Keratinocyte (primary cell): Measurements from ENCODE around the gene AK9. TPM values are rescaled to one million over a fixed set of nuclear protein-coding genes. Genes with fewer than 3 reads are reported as not detected.
A peak's percentile ranks its signal among the peaks of the same experiment; 100 is the strongest.

Experiments used
- DNase-seq: peaks from one replicate; pipeline ENCODE4 v3.0.0-alpha.2; 2011; ENCODE audit warnings: low read depth, missing footprints, low spot score
- FAIRE-seq: peaks from 2 replicates; lab custom pipeline; 2011; peaks lifted over from hg19 to GRCh38; lab: Jason Lieb, UNC
- H2AFZ ChIP-seq: 2 replicates; pipeline ENCODE4 v1.6.0; 2012; ENCODE audit warnings: low read length, control low read depth, inconsistent platforms; ENCODE audit not compliant: control insufficient read depth
- H3K27ac ChIP-seq: 2 replicates; pipeline ENCODE4 v1.5.1; 2011; ENCODE audit warnings: low read length; ENCODE audit not compliant: control insufficient read depth, insufficient read depth
- H3K27me3 ChIP-seq: 3 replicates; pipeline ENCODE4 v1.6.0; 2011; ENCODE audit warnings: low read length; ENCODE audit not compliant: control insufficient read depth, insufficient read depth; ENCODE audit errors: extremely low read depth
- H3K36me3 ChIP-seq, 2 experiments: 2 replicates in 1 of 2; 3 replicates in 1 of 2; pipeline ENCODE4 v1.5.1; 2011; ENCODE audit warnings: low read length in 2 of 2, mild to moderate bottlenecking in 1 of 2; ENCODE audit not compliant: control insufficient read depth in 2 of 2, insufficient read depth in 2 of 2; ENCODE audit errors: extremely low read depth in 1 of 2
- H3K4me1 ChIP-seq: 3 replicates; pipeline ENCODE4 v1.5.1; 2011; ENCODE audit warnings: low read length; ENCODE audit not compliant: control insufficient read depth, insufficient read depth; ENCODE audit errors: extremely low read depth
- H3K4me2 ChIP-seq: 3 replicates; pipeline ENCODE4 v1.6.0; 2011; ENCODE audit warnings: low read depth, low read length; ENCODE audit not compliant: control insufficient read depth, insufficient read depth; ENCODE audit errors: extremely low read depth
- H3K4me3 ChIP-seq, 3 experiments: fragments of 200-600 bp in 1 of 3; sonication (generic) in 1 of 3; 2 replicates in 2 of 3; 3 replicates in 1 of 3; pipeline ENCODE4 v1.5.1; 2011 to 2016; ENCODE audit warnings: low read length in 3 of 3, mild to moderate bottlenecking in 3 of 3, control low read depth in 2 of 3, inconsistent platforms in 1 of 3, low read depth in 1 of 3, mixed read lengths in 1 of 3, mixed run types in 1 of 3, moderate library complexity in 1 of 3; ENCODE audit not compliant: control insufficient read depth in 2 of 3, insufficient read depth in 2 of 3; ENCODE audit errors: extremely low read depth in 1 of 3
- H3K79me2 ChIP-seq: 2 replicates; pipeline ENCODE4 v1.6.0; 2012; ENCODE audit warnings: low read length; ENCODE audit not compliant: control insufficient read depth, insufficient read depth
- H3K9ac ChIP-seq: 3 replicates; pipeline ENCODE4 v1.6.0; 2011; ENCODE audit warnings: low read length; ENCODE audit not compliant: control insufficient read depth, insufficient read depth; ENCODE audit errors: extremely low read depth
- H3K9me1 ChIP-seq: 3 replicates; pipeline ENCODE4 v1.6.0; 2011; ENCODE audit warnings: low read length; ENCODE audit not compliant: control insufficient read depth, insufficient read depth; ENCODE audit errors: extremely low read depth
- H3K9me3 ChIP-seq: 2 replicates; pipeline ENCODE4 v1.5.1; 2012; ENCODE audit warnings: low read depth, low read length; ENCODE audit not compliant: control insufficient read depth
- H4K20me1 ChIP-seq: 3 replicates; pipeline ENCODE4 v1.6.0; 2011; ENCODE audit warnings: low read length; ENCODE audit not compliant: control insufficient read depth, insufficient read depth; ENCODE audit errors: extremely low read depth
- EZH2 ChIP-seq: IDR thresholded peaks from one replicate; pipeline ENCODE4 v1.6.1; 2012; ENCODE audit warnings: inconsistent platforms, mild to moderate bottlenecking, low read length, moderate library complexity
- dilution Hi-C: fragments of 300-500 bp; cut with MboI; formaldehyde crosslinking; loops from one replicate; pipeline ENCODE4 v1.7.0; 2020; ENCODE audit warnings: low sequenced_read_pairs; ENCODE audit not compliant: extremely low pct_ligation_motif_present
- polyA plus RNA-seq, 5 experiments: library from polyadenylated mRNA; depleted of rRNA in 3 of 5; stranded (reverse) in 3 of 5; stranded (forward) in 1 of 5; unstranded in 1 of 5; fragments of >200 nt; gene quantifications; 1 replicate in 1 of 5; 2 replicates in 3 of 5; 3 replicates in 1 of 5; pipeline versions ENCODE4 v1.2.1 to v1.2.3, GENCODE V29; 2011 to 2012; ENCODE audit warnings: missing spikeins in 2 of 5, low read depth in 1 of 5, low replicate concordance in 1 of 5
- TF ChIP-seq, protein P1 (sequence below), 3 experiments: IDR thresholded peaks in 1 of 3; conservative IDR thresholded peaks in 1 of 3; optimal IDR thresholded peaks in 1 of 3; 2 replicates in 2 of 3; 3 replicates in 1 of 3; pipeline versions ENCODE3 to v1.5.1; 2011; ENCODE audit warnings: low read length in 3 of 3, mild to moderate bottlenecking in 3 of 3, moderate library complexity in 2 of 3, control low read depth in 1 of 3, inconsistent platforms in 1 of 3; ENCODE audit not compliant: insufficient read depth in 2 of 3; ENCODE audit errors: extremely low read depth in 1 of 3

AK9 gene
- polyA plus RNA-seq, 1 donor (not counting 4 experiments of a cell fraction or from before 2014, with no cell fraction given): 1.8 TPM

DNA sequence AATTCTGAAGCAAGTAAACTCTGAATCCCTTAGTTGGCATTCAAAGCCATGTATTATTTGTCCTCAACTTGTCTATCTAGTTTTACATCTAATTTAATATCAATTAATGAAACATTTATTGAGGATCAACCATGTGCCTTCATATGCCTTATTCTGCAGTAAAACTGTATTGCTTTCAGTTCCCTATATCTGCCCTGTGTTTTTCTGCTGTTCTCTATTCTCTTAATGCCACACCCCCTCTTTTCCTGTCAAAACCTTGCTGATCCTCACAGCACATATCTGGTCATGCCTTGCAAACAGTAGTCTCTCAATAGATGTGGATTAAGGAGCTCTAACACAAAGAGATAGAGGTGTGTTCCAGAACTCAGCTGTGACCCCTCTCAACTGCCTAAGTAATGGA, 2.1 kb upstream of the AK9 start:
- Histone ChIP-seq H3K79me2 (no peaks in the 10 kb centered on the region), H3K4me1 (peaks cover 5% of the 10 kb centered on the region), H3K36me3 (no peaks in the 10 kb centered on the region), H3K4me2 (no peak overlapping the region), H3K27ac (no peak overlapping the region), H3K27me3 (no peaks in the 10 kb centered on the region), H3K9me1 (no peaks in the 10 kb centered on the region), H3K9ac (no peak overlapping the region), H3K9me3 (no peaks in the 10 kb centered on the region), H2AFZ (no peak overlapping the region), H4K20me1 (no peaks in the 10 kb centered on the region), H3K4me3 (no peak overlapping the region)
- DNase-seq (no peak), FAIRE-seq (no peak)
- dilution Hi-C loops: no loop called here
- TF ChIP-seq, protein P1, sequence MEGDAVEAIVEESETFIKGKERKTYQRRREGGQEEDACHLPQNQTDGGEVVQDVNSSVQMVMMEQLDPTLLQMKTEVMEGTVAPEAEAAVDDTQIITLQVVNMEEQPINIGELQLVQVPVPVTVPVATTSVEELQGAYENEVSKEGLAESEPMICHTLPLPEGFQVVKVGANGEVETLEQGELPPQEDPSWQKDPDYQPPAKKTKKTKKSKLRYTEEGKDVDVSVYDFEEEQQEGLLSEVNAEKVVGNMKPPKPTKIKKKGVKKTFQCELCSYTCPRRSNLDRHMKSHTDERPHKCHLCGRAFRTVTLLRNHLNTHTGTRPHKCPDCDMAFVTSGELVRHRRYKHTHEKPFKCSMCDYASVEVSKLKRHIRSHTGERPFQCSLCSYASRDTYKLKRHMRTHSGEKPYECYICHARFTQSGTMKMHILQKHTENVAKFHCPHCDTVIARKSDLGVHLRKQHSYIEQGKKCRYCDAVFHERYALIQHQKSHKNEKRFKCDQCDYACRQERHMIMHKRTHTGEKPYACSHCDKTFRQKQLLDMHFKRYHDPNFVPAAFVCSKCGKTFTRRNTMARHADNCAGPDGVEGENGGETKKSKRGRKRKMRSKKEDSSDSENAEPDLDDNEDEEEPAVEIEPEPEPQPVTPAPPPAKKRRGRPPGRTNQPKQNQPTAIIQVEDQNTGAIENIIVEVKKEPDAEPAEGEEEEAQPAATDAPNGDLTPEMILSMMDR (optimal IDR thresholded peaks at IDR 0.05 in 1 of 3, IDR thresholded peaks at IDR 0.05 in 1 of 3, conservative IDR thresholded peaks at IDR 0.05 in 1 of 3; ENCODE audit: extremely low read depth in 1 of 3, insufficient read depth in 2 of 3, low read length in 3 of 3): no peak
- TF ChIP-seq EZH2: no peak

DNA sequence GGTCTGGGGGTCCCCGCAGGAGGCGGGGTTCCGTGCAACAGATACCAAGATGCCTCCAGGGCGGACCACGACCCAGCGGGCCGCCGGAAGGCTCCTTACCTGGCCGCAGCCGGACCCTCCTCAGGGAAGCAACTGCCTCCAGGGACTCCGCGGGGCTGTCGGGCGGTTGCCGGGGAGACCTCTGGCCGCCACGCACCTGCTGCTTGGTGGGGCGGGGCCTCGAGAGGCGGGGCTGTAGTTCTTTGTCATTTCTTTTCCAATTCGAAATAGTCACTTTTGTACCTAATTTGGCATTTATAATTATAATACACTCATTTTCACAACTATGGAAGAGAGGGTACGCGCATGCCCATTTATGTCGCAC, 647 bp downstream of the AK9 start:
- no peak for TF ChIP-seq EZH2
- TF ChIP-seq, protein P1 (optimal IDR thresholded peaks at IDR 0.05 in 1 of 3, IDR thresholded peaks at IDR 0.05 in 1 of 3, conservative IDR thresholded peaks at IDR 0.05 in 1 of 3; ENCODE audit: extremely low read depth in 1 of 3, insufficient read depth in 2 of 3, low read length in 3 of 3): no peak
- no peak for DNase-seq

More for the DNA sequence above, 647 bp downstream of the AK9 start:
- Histone ChIP-seq H3K27ac (peak overlapping the region; percentile 83), H3K4me3 (peak overlapping the region; percentile 63 to 97 (median 83)), H3K9me1 (no peaks in the 10 kb centered on the region), H3K9me3 (no peaks in the 10 kb centered on the region), H3K9ac (peak overlapping the region; percentile 81), H3K4me2 (peak overlapping the region; percentile 99), H3K36me3 (no peaks in the 10 kb centered on the region), H3K79me2 (no peaks in the 10 kb centered on the region), H3K4me1 (peaks cover 21% of the 10 kb centered on the region), H3K27me3 (no peaks in the 10 kb centered on the region), H4K20me1 (no peaks in the 10 kb centered on the region), H2AFZ (peak overlapping the region; percentile 97)
- dilution Hi-C loops: no loop called here
- no peak for FAIRE-seq
